KBM-7 (cell line): ENCODE results near the gene DCC.

Source experiments
- DNase-seq: peaks from one replicate; pipeline ENCODE4 v3.0.0-alpha.2; 2015
- in situ Hi-C: fragments of 300-500 bp; cut with MboI; formaldehyde crosslinking; loops from 2 replicates; pipeline ENCODE4 v1.14.3; 2020; ENCODE audit warnings: low sequenced_read_pairs, low pct_unique_long_range_greater_than_20kb, mixed read lengths

The DCC gene

DNA sequence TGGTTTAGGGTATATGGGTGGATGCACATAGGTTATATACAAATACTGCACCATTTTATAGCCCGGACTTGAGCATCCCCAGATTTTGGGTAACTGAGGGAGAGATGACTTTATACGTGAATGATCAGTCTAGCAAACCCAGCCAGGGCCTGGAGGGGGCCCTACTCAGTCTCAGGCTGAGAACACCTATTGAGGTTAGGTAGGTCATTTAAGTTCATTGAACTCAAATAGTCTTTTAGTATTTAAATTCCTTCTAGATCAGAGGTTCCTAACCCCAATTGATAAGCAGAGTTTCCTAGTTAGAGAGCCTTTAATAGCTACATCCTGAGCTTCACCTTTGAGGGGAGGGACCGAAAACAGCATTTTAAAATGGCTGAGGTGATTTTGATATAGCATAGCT is 487.0 kb downstream of the DCC start:
- in situ Hi-C loops: no loop called here
- no peak for DNase-seq

DNA sequence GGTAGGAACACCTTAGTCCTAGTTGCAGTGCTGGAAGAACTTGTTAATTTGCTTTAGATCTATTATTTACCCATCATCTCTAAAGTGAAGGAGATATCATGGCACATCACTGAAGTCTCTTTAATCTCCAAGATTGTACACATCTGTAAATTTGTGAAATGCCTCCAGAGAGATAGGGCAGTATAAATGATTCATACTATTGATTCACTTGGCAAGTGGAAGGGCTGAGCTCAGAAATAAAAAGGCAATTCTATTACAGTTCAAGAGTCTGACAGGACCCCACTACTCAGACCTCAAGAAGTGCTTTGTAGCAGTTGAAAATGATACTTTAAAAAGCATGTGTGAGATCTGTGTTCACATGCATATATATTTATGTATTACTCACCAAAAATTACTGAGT is 489.3 kb downstream of the DCC start:
- in situ Hi-C loops: no loop called here
- no peak for DNase-seq

DNA sequence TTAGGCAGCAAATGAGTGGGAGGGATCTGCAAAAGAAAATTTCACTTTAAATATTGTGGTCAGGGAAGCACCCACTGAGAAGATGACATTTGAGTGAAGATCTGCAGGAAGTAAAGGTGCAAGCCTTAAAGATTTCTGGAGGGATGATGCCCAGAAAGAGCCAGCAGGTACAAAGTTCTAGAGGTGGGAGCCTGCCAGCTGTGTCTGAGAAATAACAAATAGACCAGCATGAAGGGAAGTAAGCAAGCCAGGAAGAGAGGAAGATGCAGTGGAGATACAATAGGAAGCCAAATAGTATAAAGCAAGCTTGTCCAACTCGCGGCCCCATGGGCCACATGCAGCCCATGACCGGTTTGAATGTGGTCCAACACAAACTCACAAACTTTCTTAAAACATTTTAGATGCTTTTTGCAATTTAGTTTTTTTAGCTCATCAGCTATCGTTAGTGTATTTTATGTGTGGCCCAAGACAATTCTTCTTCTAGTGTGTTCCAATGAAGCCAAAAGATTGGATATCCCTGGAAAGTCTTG is 489.9 kb downstream of the DCC start:
- DNase-seq: no peak
- in situ Hi-C loops: no loop called here

DNA sequence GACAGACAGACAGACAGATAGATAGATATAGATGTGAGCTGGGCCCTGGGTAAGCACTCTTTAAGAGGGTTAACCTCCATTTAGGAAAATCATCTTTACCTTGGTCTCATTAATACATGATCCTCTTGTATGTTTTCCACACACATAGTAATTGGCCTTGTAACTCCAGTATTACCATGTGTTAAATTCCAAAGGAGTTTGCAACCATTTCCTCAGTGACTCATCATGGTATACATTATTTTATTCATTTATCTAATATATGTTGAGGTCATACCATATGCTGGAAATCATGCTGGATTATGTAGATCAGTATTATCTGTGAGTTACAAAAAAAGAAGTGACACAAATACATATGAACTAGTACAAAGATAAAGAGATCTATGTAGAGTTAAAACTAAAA is 504.3 kb downstream of the DCC start:
- in situ Hi-C loops: no loop called here
- DNase-seq: no peak

DNA sequence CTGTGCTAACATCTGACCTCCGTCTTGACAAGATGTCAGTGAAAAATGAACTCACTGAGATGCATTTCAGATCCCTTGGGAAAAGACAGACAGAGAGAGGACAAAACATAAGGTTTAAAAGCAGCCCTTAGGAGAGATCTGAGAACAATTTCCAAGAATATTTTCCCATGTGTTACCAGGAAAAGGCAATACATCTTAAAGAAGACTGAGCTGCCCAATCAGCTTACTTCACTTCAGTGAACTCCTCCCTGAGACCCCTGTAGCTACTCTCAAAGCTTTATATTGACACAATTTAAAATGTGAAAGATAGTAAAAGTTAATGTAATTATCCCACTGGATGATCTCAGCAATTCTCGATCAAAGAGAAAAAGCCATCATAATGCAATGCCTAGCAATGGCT is 505.0 kb downstream of the DCC start:
- in situ Hi-C loops: no loop called here
- no peak for DNase-seq

DNA sequence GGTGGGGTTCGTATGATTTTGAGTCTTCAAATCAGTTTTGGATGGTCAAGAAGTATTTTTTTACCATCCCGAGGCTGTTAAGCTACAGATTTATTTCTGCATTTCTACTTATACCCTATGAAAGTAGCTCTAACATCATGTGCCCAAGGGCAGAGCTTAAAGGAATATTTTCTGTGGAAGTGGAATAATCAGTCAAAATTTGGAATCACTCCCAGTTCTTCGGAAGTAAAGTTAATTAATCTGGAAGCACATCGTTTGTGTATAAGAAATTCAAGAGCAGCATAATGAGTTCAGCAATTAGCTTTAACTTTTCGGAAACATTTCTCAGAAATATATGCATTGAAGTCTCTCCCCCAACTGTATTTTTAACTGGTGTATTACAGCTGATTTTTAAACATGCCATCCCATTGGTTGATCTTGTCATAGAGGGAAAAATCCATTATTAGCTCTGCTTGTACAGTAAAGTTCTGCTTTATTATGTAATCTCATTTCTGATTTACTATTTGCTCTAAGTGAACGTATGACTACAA is 510.1 kb downstream of the DCC start:
- in situ Hi-C loops: no loop called here
- DNase-seq: no peak

DNA sequence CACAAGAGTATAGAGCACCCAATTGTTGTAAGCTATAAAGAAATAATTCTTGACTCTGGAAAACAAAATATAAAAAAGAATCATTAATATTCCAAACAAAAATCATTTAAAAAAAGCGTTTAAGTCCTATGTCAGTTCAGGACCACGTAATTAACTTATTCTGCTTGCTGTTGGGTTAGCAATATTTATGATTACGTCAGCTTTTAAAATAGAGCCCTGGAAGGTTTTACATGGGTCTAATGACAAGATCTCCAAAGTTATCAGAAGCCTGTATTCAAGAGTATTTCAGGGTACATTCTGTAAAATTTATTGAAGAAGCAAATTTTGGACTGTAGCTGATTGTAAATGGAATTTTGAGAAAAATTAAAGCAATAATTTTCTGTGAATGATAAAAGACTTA is 521.6 kb downstream of the DCC start:
- DNase-seq: no peak
- in situ Hi-C loops: no loop called here

DNA sequence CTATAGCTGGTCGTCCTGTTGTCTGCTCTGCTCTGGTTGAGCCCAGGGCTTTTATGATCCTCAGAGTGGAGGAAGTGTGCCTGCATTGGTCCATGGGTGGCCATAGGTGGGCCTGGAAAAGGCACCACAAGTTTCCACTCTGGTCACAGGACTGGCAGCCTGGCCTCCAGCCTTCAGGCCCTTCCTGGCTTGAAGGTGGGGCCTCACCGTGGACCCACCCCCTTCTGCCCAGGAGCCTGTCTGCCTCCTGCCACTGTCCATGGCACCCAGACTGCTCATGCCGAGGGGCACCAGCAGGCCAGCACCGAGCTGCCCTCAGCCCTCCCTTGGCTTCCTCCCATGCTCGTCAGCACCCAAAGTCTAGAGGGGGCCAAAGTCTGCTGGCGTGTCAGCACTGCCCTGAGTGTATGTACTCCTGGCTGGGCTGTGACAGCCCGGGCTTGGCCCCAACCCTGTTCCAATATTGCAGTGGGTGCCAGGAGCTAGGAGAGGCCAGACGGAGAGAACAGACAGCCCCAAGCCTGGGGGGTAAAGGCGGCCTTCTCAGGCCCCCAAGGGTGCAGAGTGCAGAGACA is 529.4 kb downstream of the DCC start:
- in situ Hi-C loops: no loop called here
- no peak for DNase-seq

DNA sequence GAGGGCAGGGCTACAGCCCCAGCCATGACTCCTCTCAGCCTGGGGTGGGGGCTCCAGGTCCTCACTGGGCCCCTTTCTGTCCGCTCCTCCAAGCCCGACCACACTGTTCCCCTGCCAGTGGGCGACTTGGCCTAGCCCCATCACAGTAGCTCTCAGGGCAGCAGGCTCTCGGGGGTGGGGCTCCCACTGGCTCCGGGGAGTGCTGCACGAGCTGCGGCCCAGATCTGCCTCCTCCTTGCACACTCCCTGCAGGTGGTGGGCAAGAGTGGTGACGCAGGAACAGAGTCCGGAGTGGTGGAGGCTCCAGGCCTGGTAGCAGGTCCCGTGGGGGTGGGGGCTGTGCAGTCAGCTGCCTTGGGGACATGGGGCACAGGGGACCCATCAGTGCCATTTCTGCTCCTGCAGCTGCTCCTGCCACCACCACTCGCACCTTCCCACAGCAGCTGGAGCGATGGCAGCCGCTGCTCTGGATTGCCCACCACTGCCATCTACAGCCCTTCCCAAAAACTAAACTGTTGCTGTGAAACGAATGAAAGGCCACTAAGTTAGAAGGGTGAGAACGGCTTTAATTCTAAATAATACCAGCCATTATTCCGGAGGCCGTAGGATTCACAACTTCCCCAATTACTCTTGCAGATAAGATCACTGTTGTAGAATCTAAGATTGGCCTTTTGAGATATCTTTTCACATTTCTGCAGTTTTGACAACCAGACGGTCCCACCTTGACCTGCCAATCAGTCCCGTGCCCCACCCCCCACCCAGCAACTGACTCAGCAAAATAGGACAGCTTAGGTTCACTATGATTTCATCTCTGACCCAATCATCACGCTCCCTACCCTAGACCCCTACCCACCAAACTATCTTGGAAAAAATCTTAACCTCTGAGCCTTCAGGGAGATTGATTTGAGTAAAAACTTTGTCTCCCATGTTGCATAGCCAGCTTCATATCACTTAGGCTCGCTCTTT is 530.2 kb downstream of the DCC start:
- in situ Hi-C loops: no loop called here
- no peak for DNase-seq

DNA sequence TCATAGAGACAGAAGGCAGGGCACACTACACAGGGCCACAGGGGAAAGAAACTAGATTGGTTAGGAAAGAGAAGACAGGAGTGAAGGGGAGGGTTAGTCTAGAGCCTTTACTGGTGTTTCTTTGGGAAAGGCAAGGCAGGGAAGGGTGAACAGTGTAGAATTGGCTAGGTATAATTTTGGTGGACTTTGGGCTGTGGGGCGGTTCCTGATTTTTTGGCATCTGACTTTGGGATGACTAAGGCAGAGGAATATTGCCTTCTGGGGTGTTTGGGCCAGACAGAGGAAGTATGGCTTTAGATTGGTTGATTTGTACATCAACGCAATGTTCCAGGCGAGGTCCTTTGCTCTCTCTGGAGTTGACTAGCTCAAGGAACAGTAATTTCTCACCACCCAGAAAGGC is 534.8 kb downstream of the DCC start:
- DNase-seq: no peak
- in situ Hi-C loops: no loop called here

DNA sequence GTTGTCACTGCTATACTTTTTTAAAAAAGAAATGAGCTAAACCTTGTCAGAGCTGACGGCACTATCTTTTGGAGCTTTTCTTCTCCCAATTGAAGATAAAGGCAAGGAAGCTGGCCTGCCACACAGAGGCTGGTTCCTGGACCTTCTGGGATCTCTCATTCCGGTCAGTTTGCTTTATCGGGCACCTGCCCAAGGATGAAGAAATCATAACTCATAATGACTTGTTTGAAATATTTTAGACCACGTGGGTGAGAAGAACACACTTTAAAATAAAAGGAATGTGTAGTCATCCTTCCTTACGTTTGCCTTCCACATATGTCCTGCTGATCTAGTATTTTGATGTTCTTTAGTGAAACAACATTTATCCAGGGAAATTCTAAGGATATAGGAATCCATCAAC is 535.7 kb downstream of the DCC start:
- in situ Hi-C loops: no loop called here
- DNase-seq: no peak

DNA sequence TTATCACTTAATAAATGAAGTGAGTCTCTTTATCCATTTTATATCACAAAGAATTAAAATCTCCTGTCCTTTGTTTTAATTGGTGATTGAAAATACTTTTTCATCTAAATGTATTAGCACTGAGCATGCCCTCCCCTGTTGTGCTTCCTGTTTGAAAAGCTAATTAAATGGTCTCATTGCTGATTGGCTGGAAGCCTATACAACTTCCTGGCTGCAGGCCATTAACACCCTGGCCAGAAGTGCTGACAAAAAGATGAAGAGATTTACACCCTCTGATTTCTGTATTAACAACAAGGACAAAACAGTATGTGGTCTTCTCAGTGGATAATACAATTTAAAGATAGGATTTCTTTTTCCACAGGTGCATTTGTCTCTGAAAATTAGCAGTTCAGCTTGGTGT is 548.0 kb downstream of the DCC start:
- in situ Hi-C loops: no loop called here
- no peak for DNase-seq

DNA sequence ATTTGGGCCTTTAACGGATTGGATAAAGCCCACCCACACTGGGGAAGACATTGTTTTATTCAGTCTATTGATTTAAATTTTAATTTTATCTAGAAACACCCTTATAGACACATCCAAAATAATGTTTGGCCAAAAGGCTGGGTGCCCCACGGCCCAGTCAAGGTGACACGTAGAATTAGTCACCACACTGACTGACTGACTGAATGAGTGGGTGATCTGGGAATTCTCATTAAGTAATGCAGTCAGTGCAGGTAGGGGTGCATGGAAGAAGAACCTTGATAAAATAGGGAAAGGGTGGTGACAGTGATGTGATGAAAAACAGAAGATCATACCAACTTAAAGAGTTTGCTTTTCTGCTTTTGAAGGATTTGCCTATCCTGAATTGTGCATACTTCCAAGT is 554.8 kb downstream of the DCC start:
- DNase-seq: no peak
- in situ Hi-C loops: no loop called here

DNA sequence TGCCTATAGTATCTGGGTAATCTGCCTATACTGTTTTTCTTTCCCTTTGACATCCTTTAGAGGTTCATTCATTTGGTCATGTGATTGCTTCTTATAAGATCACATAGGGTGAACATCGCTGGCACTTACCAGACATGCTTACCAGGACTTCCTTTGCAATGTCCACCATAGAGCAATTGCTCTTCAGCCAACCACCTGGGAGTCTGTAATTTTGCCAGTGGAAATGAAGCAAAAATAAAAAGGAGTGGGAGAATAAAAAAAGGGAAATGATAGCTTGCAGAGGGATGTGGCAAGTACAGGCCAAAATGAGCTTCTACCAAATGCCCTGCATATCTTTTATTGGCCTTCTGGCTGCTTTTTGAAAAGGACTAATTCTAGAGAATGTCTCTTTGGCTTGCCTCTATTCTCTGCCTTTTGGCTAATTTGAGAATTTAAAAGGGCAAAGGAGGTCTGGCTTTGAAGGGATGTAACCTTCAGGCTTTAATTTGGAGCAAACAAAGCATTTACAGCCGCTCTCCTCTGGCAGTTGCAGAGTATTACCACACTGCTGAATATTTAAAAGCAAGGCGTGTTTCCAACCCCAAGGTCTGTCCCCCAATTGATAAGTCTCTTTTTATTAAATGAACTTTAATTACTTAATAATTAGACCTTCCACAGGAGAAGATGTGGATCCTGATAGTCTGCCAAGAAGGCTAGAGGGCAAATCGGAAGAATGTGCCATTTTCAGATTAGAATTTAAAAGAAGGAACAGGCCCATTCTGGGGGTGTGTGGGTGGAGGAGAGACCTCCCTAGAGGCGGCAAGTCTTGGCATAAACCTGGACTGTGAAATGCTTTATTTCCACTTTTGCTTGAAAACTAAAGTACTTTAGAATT is 557.9 kb downstream of the DCC start:
- no peak for DNase-seq
- in situ Hi-C loops: no loop called here

DNA sequence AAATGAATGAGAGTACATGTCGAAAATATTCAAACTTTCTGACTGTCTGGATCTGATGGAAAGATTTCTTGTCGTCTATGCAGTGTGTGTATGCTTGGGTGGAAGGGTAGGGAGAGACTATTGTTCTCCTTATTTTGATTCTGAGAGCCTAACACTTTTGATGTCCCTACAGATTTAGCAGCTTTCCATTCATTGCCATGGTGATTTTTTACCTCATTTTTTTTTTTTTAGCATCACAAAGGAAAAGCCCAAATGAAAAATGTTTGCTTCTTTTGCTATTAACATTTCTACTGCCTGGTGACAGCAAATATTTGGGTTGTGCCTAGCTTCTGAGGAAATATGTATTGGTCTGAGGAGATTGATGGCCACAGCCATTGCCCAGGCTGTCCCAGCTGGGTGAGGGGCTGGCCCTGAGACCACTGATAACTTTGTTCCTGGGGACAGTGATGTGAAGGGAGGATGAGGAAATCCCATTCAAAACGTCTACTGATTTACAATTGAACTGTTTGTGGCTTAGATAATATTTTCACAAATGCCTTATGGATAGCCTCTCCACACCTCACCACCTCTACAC is 558.6 kb downstream of the DCC start:
- DNase-seq: no peak
- in situ Hi-C loops: no loop called here

DNA sequence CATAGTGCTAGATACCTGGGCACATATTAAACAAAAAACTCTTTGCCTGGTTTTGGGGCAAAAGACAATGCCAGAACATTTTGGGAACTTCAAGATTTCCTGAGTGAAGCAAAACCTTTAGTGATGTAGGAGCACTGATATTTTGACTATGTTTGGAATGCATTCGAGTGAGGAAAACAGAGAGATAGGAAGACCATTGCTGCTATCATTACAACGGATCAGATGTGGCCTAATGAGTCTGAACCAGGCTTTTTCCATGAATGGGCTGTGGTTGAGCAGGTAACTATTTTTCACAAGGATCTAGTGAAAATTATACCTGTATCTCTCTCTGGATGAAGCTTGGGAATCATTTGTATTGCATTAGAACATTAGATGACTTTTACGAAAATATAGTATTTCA is 562.2 kb downstream of the DCC start:
- no peak for DNase-seq
- in situ Hi-C loops: no loop called here

DNA sequence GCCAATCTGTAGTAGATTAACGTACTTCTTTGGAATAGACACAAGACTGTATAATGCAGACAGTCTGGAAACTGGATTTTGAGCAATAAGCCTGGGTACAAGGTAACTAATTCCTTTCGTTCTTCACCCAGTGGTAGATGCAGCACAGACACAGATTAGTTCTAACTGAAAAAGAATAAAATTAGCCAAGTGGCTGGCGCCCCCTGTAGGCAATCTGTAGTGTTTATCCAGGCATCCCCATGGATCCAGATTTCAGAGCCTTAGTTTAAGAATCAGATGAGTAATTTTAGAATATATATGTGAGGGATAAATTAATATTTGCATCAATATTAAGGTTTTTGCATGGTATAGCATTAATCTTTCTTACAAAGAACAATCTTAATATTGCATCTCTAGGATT is 563.9 kb downstream of the DCC start:
- in situ Hi-C loops: no loop called here
- peak; percentile 53 for DNase-seq

DNA sequence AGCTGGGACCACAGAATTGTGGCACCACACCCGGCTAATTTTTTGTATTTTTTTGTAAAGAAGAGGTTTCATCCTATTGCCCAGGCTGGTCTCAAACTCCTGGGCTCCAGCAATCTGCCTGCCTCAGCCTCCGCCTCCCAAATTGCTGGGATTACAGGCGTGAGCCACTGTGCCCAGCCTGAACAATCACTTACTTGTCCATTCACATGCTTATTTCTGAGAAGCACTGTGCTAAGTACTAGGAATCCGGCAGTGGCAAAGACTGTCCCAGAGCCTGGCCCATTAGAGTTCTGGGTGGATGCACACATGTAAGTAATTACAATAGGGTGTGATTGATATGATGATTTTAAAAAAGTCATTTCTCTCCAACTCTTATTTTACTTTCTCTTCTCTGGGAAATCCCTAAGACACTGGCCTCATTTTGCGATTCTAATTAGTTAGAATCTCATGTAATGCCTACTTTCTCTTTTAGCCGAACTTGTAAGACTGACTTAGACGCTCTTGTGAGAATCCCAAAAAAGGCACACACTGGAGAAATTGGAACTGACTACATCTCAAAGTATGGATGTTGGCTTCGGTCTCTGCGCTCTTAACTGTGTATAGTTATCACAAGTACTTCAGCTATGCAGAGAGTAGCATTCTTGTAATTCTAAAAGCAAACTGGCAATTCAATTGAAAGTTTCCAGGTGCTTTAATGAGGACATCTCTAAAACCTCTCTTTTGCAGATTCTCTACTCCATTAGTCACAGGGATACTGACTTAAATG is 567.7 kb downstream of the DCC start:
- in situ Hi-C loops: no loop called here
- no peak for DNase-seq

DNA sequence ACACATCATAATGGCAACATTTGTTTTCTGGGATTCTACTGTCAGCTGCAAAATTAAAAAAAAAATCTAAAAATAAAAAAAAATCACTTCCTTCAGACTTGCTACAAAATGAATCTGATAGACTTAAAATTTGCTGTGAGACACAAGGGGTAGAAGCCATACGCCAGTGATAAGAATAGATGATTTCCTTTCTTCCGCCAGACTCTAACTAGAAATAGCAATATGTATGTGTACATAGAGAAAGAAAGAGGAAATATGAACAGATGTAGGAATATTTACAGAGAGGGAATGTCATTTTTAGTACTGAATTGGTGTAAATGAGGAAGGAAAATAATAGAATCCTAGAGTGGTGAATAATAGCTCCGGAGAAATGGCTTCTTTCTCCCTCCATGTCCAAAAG is 574.2 kb downstream of the DCC start:
- DNase-seq: no peak
- in situ Hi-C loops: no loop called here
